Activated CD8-positive, alpha-beta memory T cell treated with anti-CD3 and anti-CD28 coated beads for 24 hours (primary cell): ENCODE data around the gene RBL2.

Experiments
- DNase-seq: peaks from one replicate; pipeline ENCODE4 v3.0.0-alpha.2; 2020

Gene RBL2

DNA sequence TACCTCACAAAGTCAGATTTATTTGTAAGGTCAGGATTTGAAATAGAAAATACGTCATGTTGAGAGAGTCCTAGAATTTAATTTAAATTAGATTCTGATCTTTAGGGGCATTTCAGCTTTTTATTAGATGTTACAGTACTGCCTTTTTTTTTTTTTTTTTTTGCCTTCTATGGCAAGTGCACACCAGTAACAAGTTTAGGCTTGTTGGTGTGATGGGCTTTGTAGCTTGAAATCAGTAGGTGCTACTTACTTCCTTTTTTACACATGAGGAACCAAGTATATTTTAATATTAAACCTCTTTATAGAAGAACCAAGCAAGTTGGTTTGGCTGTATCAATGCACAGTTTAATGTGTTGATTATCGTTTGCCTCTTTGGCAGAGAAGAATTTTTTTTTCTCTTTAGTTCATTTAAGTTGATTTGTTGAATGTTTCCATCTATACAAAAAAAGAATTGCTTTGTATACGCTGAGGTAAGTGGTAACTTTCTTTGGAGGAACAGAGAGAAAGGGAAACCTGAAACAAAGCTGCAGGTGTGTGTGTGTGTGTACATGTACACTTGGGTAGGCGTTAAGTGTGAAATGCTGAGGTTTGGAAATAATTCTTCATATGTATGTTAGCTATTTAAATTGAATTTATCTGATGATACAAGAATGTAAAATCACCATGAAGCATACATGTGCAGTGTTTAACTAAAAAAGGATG lies 15.7 kb downstream of the RBL2 start:
- no peak for DNase-seq

DNA sequence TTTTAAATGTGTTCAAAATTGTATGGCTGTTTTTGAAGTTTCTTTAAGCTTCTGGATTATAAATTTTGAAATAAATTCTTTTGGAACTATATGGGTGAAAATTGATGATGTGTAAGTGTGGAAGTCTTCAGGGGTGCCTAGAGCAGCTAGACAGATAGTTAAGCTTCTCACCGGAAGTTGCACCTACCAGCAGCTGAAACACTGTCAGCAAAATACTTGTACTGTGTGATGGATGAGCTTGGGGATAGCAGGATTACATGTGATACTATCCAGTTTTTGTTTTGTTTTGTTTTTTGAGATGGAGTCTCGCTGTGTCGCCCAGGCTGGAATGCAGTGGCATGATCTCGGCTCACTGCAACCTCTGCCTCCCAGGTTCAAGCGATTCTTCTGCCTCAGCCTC lies 19.7 kb downstream of the RBL2 start:
- no peak for DNase-seq

DNA sequence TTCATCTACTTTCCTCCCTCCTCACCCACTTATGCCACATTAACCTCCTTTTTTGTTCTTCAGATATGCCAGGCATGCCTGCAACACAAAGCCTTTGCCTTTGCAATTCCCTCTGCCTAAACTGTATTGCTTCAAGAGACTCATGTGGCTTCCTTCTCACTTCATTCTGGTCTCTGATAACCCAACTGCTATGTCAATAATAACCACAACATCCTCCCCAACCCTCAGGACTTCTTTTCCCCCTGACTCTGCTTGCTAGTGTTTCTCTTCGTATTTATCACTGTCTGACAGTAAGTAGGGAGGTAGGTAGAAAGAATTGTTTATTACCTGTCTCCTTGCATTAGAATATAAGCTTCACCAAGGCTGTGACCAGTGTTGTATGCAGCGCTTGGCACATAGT lies 22.4 kb downstream of the RBL2 start:
- no peak for DNase-seq

DNA sequence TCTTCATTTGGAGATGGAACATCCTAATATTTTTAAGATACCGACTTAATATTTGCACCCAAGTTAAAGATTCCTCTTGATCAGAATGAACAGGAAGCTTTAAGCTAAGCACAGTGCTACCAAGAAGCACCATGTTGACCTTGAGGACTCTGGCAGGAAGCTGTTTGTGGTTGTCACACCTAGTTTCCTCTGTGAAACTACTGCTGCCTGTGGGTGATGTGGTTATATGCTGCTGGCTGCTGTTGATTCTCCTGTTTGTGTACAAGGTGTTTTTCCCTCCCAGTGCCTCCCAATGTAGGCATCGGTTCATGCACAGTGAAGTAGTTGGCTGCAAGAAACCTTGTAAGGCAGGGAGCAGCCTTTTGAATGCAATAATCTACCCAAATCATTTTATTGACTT lies 23.4 kb downstream of the RBL2 start:
- DNase-seq, result peak; percentile 77

DNA sequence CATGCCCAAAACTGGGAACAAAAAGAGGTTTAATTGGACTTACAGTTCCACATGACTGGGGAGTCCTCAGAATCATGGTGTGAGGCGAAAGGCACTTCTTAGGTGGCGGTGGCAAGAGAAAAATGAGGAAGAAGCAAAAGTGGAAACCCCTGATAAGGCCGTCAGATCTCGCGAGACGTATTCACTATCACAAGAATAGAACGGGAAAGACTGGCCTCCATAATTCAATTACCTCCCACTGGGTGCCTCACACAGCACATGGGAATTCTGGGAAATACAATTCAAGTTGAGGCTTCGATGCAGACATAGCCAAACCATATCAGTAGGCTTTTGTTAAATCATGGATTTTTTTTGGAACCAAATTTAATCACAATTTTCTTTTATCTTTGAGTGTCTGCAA lies 24.4 kb downstream of the RBL2 start:
- no peak for DNase-seq

DNA sequence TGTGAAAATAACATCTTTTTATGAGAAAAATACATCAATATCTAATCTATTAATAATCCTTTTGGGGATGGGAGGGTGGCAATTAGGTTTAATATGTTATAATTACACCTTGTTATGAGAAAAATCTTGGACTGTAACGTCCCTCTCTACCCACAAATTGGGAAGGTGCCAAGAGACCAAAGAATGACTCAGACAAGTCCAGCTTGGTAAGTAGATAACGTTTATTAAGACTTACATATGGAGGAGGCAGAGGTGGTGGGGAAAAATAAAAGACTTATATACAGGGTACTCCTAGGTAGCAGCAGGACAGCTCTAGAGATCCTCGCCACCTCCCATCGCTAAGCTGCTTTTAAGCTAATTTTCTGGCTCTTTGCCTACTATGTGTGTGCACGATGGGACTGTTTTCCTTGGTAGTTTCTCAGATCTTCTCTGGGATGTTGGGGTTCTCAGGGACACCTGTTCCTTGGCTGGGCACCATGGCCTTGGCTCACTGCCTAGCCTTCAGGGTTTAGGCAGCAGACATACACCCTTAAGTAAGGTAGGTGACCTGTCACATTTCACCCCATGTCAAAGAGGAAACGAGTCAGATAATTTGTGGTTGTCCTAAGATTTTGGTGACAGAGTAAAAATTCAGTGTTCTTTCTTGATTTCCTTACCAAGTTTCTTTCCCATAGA lies 31.5 kb downstream of the RBL2 start:
- no peak for DNase-seq

DNA sequence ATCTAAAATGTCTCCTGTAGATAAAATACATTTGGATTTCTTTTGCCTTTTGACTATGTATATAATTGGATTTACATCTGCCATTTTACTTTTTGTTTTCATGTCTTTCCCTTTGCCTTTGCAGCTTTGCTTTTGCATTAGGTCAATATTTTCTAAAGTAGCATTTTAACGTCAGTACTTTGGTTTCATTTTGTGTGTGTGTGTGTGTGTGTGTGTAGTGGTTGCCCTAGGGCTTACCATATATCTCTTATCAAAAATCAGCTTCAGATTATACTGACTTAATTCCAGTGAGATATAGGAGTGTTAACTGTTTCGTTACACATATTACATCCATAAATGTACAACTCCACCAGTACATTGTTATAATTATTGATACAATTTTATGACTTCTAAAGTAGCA lies 42.6 kb downstream of the RBL2 start:
- no peak for DNase-seq

DNA sequence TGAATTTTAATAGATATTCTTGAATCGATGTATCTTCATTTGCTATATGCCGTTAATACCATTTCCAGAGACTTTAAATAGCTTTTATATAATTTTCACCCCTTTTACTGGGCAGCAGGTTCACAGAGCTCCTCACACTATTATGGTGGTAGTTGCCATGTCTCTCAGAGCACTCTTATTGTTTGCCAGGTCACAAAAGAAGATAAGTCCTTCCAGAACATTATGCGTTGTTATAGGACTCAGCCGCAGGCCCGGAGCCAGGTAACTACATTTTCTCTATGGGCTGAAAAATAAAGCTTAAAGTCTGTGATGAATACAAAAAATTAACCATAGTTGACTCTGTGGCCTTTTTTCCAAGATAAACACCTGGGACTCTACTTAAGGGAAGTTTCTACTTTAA lies 44.7 kb downstream of the RBL2 start:
- no peak for DNase-seq

DNA sequence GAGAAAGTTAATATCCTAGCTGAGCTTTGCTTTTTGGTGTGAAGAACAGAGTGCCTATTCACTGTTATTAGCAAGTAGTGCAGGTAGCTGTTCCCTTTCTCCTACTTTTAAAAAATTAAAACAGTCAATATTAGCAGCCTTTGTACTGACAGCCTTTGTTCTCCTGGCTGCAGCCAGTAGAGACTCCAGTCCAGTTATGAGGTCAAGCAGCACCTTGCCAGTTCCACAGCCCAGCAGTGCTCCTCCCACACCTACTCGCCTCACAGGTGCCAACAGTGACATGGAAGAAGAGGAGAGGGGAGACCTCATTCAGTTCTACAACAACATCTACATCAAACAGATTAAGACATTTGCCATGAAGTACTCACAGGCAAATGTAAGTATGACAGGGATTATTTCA lies 46.1 kb downstream of the RBL2 start:
- no peak for DNase-seq

DNA sequence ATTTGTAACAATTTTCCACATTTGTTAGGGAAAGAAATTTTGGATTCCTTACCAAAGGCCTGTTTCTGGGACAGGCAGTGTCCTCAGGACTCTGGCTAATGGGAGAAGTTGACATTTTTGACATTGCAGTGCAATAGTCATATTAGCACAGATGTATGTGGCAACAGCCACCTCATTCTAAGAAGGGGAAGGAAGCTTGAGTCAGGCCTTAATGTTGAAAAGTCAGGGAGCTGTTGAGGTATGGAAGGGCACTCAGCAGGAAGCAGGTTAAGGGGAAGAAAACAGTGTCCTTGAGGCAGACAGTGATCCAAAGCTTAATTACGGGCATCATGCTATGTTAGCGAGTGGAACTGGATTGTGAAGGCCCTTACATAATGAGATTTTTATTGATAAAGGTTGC lies 47.9 kb downstream of the RBL2 start:
- DNase-seq, result no peak

DNA sequence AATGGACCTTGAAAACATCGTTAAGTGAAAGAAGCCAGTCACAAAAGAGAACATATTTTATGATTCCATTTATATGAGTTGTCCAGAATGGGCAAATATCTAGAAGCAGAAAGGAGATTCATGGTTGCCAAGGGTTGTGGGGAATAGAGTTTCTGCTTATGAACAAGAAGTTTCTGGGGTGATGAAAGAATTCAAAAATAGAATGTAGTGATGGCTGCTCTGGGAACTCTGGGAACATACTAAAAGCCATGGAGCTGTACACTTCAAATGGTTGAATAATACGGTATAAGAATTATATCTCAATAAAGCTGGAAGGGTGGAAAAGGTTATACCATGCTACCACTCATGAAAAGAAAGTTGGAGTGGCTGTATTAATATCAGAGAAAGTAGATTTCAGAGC lies 50.3 kb downstream of the RBL2 start:
- DNase-seq, result no peak

DNA sequence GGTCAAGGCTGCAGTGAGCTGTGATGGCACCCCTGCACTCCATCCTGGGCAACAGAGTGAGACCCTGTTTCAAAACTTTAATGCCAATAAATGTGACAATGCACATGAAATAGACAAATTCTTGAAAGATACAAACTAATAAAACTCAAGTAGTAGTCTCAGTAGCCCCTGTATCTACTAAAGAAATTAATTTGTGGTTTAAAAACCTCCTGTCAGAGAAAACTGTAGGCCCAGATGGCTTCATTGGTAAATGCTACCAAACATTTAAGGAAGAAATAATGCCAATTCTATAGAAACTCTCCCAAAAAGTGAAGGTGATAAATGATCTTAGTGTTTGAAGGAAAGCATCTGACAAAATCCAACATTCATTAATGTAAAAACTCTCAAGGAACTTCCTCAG lies 52.0 kb downstream of the RBL2 start:
- no peak for DNase-seq

DNA sequence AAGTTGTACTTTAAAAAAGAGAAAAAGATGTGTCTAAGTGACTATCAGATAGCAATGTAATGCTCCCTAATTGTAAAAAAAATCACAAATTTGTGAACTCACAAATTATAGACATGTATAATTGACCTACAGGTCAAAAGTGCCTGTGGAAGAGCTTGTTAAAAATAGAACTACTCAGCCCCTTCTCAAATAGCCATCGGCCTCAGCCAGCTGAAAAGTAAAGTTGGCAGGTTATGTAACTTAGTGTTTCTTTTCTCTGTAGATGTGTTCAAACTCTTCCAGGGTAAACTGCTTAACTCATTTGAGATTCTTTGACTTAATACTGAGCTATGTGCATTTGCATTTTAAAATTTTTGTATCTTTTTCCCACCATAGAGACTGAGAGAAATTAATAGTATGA lies 55.5 kb downstream of the RBL2 start:
- no peak for DNase-seq

DNA sequence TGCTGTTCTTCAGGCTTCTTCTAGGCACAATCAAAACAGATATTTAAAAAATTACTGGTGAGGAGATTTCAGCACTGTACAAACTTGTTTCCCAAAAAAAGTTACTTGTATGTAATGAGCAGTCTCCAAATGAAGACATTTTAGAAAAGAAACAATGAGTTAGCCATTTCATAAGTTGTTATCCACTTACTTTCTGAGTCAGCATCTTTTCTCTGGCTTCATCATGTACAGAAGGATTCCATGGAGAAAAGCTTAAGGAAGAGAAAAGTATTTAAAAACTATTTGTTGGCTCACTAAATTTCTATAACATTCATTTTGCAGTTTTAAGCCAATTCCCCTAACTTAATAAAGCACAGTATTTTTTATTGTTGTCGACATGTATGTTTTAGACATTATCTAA lies 58.2 kb downstream of the RBL2 start:
- DNase-seq, result no peak

DNA sequence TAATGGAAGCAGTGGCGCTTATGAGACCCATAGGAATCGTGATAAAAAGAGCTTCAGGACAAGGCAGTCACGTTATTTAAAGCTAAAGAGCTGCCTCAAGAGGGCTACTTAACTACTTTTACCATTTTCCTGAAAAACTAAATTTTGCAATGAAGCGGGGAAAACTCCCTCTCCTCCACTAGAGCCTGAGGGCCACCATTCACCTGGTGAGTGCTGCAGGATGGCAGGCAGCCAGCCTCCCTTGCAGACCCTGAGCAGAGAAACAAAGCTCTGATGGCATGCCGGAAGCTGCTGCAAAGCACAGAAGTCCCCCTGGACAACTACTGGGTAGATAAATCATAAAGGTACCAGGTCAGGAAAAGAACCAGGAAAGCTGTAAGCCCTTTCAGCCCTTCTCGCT lies 60.4 kb downstream of the RBL2 start:
- no peak for DNase-seq

DNA sequence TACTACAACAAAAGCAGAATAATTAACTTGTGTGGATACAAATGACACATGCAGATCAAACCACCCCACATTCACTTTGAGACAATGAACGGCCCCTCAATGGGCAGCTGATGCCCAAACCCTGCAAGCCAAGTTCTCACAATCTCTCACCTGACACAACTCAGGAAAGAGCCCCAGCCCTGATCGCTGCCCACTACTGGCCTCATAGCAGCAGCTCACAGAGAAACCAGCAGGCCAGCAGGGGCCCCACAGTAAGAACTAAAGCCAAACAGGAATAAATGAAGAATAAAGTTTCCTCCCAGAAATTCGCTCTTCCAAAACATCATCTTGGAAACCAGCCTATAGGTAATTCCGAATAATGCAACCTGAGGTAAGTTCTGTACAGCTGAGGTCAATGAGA lies 61.1 kb downstream of the RBL2 start:
- no peak for DNase-seq

DNA sequence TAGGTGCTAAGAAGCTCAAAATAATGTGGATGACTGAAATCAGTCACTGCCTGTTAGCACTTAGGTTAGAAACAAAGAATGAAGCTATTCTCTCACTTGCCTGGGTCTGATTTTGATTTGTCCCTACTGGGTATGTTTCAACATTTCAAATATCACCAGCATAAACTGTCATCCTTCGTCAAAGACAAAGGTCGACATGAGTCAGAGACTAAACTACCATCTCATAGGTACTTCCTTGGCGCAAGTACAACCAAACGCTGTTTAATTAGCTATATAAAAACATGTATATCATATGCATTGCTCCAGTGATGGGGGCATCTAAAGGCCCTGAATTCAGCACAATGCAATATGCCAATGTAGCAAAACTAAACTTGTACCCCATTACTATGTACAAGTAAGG lies 64.7 kb downstream of the RBL2 start:
- DNase-seq, result no peak

DNA sequence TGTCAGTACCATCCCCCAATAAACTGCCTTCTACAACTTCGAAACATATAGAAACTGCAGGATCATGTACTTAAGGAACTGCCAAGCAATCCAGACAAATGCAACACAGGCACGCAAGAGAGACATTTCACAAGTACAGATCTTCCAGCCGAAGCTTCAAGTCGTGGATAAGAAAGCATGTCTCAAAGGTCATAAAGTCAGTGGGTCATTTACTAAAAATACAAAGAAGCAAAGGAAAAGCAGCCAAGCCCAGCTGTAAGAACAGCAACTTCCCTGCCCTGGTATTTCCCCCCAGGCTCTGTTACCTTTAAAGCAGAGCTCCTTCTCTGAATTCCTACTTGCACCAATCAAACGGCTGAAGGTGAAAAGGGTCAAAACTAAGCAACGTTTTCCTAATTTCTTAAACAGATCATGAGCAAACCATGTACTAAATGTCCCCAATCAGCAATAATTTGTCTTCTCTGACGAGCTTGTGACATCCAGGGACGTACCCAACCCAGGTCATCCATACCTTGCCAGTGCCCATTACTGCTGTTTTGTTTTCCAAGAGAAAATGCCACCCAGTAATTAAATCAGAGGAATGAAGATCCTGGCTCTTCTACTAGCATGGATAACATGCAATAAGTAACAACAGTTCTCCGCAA lies 67.1 kb downstream of the RBL2 start:
- DNase-seq, result no peak

DNA sequence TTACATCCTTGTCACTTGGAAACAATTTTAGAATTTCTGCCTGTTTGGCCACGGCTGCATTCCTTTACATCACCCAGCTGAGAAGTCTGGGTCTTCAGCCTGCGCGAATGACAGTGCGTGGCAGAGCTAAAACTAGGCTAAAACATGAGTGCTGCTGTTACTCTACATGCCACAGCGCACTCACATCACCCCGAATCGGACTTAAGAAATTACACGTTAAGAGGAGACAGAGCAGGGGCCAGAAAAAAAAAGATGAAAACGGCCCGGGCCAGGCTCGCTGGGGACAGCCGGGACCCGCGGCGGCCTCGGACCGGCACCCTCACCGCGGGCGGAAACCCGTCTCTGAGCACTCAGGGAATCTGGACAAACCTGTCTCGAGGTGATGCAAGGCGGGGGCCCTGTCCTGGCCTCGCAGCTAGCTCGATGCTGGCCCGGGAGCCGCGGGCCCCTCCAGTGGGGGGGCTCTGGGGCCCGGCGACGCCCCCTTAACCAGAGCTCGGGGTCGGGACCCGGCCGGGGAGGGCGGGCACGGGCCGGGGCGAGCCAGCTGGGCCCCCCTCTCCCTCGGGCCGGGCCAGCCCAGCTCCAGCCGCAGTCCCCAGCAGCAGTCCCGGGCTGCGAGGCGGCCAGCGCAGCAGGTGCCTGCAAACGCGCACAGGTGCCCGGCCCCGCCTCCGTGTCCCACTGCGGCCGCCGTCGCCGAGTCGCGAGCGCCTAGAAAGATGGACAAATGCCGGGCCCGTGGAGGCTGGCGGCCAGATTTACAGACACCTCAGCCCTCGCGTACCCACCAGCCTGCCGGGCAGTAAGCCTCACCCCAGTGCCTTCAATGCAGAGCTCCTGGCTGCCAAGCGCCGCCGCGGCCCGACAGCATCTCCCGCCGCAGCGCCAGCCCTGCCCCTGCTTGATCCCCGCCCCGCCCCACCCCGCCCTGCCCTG lies 68.3 kb downstream of the RBL2 start, which contains the start of gene AKTIP:
TSS of gene AKTIP (minus strand) at position 879 of the 939 bp plus-strand sequence. CDS start 2,950 bp downstream, outside the sequence.
- DNase-seq, result peak; percentile 91

DNA sequence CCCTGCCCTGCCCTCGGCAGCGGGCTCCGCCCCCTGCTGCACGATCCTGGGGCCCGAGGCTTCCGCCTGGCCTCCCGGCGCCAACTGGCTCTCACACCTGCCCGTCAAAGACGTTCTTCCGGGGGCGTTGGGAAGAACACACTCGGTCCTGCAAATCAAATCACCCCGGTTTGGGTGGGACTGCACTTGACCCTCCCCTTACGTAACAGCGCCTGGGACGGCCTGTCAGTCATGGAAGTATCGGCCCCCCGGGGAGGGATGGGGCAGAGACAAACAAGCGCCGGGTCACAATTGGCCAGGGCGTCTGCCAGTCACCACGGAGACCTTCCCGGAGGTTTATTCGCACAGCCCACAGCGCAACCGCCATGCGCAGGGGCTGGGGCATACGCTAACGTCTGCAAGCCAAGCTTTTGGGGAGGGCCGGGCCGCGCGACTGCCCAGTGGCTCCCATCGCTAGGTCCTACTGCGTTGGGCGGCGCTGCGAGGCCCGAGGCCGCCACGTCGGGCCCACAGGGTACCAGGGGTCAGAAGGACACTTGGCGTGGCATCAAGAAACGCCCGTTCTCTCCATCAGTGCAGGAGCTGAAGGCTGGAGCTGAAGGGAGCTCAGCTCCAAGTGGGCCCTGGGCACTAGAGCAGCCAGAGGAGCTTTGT lies 69.1 kb downstream of the RBL2 start:
- DNase-seq, result peak; percentile 99

DNA sequence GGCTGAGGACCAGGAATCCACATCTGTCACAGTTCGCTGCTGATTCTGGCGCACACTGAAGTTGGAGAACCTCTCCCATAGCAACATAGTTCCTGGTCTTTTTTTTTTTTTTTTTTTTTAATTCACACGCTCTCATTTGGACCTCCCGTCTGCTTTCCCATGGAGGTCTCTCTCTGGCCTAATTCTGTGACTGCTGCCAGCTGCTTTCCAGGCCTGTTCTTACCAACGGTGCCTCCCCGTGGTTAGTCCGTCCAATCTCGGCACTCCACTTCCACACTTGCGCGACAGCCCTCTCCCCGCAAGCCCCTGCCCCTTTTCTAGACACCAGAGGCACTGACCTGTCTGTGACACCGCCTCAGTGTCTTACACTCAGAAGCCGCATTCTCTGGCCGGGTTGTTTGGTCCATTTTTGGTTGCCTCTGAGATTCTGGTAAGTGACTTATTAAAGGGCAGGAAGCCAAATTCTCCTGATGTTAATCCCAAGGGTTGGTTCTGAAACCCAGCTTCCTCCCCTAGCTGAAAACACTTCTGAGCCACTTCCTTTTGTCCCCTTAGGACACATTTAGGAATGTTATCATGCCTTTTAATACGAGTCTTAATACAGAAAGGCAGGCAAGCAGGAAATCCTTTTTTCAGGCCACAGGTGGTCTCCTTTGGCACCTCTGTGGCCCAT lies 69.9 kb downstream of the RBL2 start:
- DNase-seq, result peak; percentile 73

DNA sequence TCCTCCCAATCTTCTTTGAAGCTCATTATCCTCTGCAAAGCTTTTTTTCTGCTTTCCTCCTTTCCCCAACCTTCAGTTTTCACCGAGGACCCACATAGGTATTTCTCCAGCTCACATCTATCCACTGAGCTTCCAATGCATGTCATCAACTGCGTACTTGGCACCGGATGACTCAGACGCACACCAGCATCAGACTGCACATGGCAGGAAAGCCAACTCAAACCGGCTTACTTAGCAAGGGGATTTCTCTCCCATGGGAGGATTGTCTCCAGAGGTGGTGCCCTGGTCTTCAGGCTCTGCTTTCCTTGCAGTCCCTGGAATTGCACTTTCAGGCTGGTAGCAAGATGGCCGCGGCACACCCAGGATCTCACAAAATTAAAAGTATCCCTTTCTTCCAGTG lies 70.4 kb downstream of the RBL2 start:
- DNase-seq, result peak; percentile 57
